ENCODE data around the gene GLDN. TPM values are rescaled to one million over a fixed set of nuclear protein-coding genes. Genes with fewer than 3 reads are reported as not detected.

GLDN gene
- total and polyA plus RNA-seq, 2 donors from 2014 or later, result 0.71 to 4.0 TPM

DNA sequence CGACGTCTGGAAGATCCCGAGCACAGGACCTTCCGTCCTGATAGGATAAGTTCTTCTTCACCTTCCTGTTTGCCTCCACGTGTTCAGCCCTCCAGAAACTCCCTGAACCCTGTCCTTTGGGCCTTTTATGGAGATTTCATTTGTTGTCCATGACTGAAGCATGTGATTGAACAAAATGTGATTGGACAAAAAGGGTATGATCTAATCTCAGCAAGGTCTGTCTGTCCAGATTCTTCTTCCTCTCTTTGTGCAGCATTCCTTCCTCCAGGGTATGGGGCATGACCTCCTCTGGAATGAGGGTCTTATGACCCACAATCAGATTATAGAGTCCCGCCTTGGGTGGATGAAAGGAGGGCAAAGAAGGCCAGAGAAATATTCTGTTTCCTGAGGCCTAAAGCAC is 3.0 kb upstream of the GLDN start, which contains the start of gene CYP19A1:
TSS of gene CYP19A1 (minus strand) at position 101 of the 400 bp plus-strand sequence. CDS start 95,684 bp downstream, outside the sequence.
- intact Hi-C loops (cut with DNase I), result no loop called here
- TF ChIP-seq, protein P1, sequence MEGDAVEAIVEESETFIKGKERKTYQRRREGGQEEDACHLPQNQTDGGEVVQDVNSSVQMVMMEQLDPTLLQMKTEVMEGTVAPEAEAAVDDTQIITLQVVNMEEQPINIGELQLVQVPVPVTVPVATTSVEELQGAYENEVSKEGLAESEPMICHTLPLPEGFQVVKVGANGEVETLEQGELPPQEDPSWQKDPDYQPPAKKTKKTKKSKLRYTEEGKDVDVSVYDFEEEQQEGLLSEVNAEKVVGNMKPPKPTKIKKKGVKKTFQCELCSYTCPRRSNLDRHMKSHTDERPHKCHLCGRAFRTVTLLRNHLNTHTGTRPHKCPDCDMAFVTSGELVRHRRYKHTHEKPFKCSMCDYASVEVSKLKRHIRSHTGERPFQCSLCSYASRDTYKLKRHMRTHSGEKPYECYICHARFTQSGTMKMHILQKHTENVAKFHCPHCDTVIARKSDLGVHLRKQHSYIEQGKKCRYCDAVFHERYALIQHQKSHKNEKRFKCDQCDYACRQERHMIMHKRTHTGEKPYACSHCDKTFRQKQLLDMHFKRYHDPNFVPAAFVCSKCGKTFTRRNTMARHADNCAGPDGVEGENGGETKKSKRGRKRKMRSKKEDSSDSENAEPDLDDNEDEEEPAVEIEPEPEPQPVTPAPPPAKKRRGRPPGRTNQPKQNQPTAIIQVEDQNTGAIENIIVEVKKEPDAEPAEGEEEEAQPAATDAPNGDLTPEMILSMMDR (IDR thresholded peaks at IDR 0.05; ENCODE audit: borderline replicate concordance, extremely low read depth, insufficient read depth), result no peak
- no peak for FAIRE-seq
- Histone ChIP-seq H3K4me1 (ENCODE audit: control insufficient read depth in 2 of 3, insufficient read depth in 2 of 3, low read depth in 1 of 3, low read length in 3 of 3) (no peaks in the 10 kb centered on the region), H3K27me3 (ENCODE audit: control insufficient read depth, insufficient read depth, low read length) (peaks cover 8% of the 10 kb centered on the region), H3K9ac (ENCODE audit: low read length in 3 of 3) (no peak within 1 kb of the TSS), H3K4me3 (ENCODE audit: low read length in 3 of 3) (no peak within 1 kb of the TSS), H3K27ac (ENCODE audit: low read depth in 2 of 2, low read length in 2 of 2) (no peak within 1 kb of the TSS), H3K9me3 (ENCODE audit: control insufficient read depth in 2 of 3, insufficient read depth in 1 of 3, low read length in 3 of 3) (no peaks in the 10 kb centered on the region), H3K36me3 (ENCODE audit: control insufficient read depth in 2 of 3, insufficient read depth in 3 of 3, low read length in 3 of 3) (no peaks in the 10 kb centered on the region)
- DNase-seq, result no peak

DNA sequence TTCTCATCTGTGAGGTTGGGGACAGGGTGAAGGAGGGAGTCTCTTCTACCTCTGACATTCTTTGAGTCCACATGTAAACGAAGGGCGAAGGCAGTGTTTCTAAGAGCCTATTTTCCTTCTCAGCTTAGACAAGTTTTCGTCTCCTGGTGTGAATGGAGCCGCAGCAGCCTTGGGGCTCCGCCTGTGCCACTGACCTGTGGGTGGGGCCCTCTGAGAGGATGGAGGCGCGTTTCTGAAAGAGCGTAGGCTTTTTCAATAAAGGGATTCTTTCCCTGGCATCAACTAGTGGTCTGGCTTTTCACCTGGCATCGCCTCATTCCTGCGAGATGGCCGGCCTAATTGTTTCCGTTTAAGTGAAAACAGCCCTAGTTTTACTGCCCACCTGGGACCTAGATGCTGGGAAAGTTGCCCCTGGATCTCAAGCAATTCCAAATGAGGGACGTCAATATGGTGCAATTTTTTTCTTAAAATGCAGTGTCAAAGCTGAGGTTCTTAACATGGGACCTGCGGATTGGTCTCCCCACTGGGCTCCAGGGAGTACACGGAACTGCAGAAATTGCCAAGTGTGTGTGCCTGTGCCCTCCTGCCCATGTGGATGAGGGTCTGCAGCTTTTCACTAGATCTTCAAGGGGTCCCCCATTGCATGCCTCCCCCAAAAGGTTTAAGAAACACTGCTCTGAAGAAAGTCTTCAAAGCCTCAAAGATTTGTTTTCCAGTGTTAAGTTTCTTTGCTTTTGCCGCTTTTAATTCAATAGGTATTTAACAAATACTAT is 958 bp downstream of the GLDN start:
- no peaks in the 10 kb centered on the region for H3K36me3 ChIP-seq (ENCODE audit: control insufficient read depth in 2 of 3, insufficient read depth in 3 of 3, low read length in 3 of 3)
- no peak for FAIRE-seq
- no peak for DNase-seq
- no peaks in the 10 kb centered on the region for H3K9me3 ChIP-seq (ENCODE audit: control insufficient read depth in 2 of 3, insufficient read depth in 1 of 3, low read length in 3 of 3)
- intact Hi-C loops (cut with DNase I), result no loop called here
- TF ChIP-seq, protein P1 (IDR thresholded peaks at IDR 0.05; ENCODE audit: borderline replicate concordance, extremely low read depth, insufficient read depth), result no peak
- no peaks in the 10 kb centered on the region for H3K4me1 ChIP-seq (ENCODE audit: control insufficient read depth in 2 of 3, insufficient read depth in 2 of 3, low read depth in 1 of 3, low read length in 3 of 3)
- H3K27me3 ChIP-seq (ENCODE audit: control insufficient read depth, insufficient read depth, low read length), result peaks cover 10% of the 10 kb centered on the region
- H3K9ac ChIP-seq (ENCODE audit: low read length in 3 of 3), result no peak overlapping the region
- no peak overlapping the region for H3K4me3 ChIP-seq (ENCODE audit: low read length in 3 of 3)
- H3K27ac ChIP-seq (ENCODE audit: low read depth in 2 of 2, low read length in 2 of 2), result no peak overlapping the region

DNA sequence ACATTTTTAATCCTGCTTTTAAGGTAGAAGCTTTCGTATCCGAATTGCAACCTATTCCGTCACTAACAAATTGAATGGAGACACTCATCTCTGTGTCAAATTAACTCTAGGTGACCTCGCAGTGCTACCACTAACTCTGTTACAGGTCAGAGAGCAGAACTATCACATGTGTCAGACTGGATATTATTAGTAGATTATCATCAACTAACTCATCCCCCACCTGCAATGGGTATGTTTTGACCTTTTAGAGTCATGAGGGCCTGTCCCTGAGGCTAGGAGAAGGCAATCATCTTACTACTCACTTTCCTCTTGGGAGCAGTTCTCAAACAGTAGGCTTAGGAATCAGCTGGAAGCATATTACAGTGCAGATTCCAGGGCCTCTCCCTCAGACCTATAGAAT is 2.0 kb downstream of the GLDN start:
- no peak overlapping the region for H3K27ac ChIP-seq (ENCODE audit: low read depth in 2 of 2, low read length in 2 of 2)
- TF ChIP-seq, protein P1 (IDR thresholded peaks at IDR 0.05; ENCODE audit: borderline replicate concordance, extremely low read depth, insufficient read depth), result no peak
- no peaks in the 10 kb centered on the region for H3K9me3 ChIP-seq (ENCODE audit: control insufficient read depth in 2 of 3, insufficient read depth in 1 of 3, low read length in 3 of 3)
- no peak overlapping the region for H3K4me3 ChIP-seq (ENCODE audit: low read length in 3 of 3)
- no peak overlapping the region for H3K9ac ChIP-seq (ENCODE audit: low read length in 3 of 3)
- H3K4me1 ChIP-seq (ENCODE audit: control insufficient read depth in 2 of 3, insufficient read depth in 2 of 3, low read depth in 1 of 3, low read length in 3 of 3), result no peaks in the 10 kb centered on the region
- FAIRE-seq, result no peak
- no peak for DNase-seq
- no peaks in the 10 kb centered on the region for H3K36me3 ChIP-seq (ENCODE audit: control insufficient read depth in 2 of 3, insufficient read depth in 3 of 3, low read length in 3 of 3)
- H3K27me3 ChIP-seq (ENCODE audit: control insufficient read depth, insufficient read depth, low read length), result peaks cover 10% of the 10 kb centered on the region
- intact Hi-C loops (cut with DNase I), result no loop called here

Measured in kidney (tissue), 14 donors.